Stimulated activated CD4-positive, alpha-beta T cell treated with anti-CD3 and anti-CD28 coated beads, Interleukin-15, amount 100 ng/mL, for 1 hour (primary cell): ENCODE data around the gene CHRNA9.
"Not testable (repeated sequence)": the region's sequence is repeated elsewhere in the genome, so short reads cannot be mapped to it uniquely, and the experiment has no call there.

Experiments
- DNase-seq, 2 donors: peaks; one replicate each; pipeline ENCODE4 v3.0.0-alpha.2; 2020; ENCODE audit warnings: low read depth in 1 of 2, low spot score in 1 of 2

CHRNA9 gene

DNA sequence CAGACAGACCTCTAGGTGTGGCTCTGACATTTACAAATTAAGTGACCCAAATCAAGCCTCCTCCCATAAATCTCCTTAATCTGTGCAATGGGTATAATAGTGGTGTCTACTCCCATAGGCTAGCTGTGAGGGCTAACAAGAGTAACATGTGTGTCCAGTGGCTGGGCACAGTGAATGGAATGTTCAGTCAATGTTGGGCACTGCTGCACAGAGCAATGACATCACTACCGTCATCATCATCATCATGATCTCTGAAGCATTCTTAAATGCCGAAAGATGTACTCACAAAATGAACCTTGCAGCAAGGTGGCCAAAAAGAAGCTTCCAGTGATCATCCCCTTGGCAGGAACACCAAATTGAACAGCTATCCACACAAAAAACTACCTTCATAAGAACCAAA, 43.5 kb downstream of the CHRNA9 start:
- no peak for DNase-seq

DNA sequence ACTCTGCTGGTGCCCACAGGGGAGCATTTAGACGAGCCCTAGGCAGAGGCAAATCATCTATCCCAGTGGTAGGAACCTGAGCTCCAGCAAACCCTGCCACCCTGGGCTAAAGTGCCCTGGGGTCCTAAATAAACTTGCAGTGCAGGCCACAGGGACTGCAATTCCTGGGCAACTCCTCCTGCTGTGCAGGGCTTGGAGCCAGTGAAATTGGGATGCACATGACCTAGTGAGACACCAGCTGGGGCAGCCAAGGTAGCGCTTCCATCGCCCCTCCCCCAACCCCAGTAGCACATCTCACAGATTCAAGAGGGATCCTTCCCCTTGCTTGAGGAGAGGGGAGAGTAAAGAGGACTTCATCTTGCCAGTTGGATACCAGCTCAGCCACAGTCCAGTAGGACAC, 44.1 kb downstream of the CHRNA9 start:
- no peak for DNase-seq

DNA sequence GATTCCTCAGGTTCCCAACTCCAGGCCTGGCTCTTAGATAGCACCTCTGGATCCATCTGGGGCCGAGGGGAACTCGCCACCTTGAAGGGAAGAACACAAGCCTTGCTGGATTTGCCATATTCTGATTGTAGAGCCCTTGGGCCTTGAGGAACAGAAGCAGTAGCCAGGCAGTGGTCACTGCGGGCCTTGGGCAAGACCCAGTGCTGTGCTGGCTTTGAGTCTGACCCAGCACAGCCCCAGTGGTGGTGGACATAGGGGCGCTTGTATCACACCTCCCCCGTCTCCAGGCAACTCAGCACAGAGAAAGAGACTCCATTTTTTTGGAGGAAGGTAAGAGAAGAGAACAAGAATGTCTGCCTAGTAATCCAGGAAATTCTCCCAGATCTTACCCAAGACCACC, 45.5 kb downstream of the CHRNA9 start:
- no peak for DNase-seq

DNA sequence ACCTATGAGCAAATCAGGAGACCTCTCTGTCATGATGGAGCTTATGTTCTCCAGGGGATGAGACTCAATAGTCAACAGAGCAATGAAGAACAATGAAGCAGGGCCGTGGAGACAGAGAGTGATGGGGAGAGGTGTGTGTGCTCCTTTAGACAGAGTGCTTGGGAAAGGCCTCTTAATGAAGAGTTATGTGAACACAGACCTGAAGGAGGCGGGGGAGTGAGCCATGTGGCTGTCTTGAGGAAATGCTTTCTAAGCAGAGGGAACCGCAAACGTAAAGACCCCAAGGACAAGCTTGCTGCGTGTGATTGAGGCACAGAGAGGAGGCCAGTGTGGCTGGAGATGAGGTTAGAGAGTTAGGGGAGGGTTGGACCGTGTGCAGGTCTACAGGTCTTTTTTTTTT, 53.1 kb downstream of the CHRNA9 start:
- no peak for DNase-seq

DNA sequence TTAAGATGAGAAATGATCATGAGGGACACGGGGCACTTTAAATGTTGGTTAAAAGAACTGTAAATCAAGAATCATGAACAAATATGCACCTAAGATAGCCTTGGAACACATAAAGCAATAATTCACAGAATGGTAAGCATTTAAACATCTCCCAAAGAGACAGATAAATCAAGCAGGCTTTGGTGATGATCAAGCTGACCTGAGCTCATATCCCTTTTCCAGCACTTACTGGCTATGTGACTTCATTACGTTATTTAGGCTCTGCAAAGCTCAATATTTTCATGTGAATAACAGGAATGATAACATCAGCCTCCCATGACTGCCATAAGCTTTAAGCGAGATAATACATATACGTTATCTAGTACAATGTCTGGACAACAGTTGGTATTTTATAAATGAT, 54.9 kb downstream of the CHRNA9 start:
- DNase-seq: no peak

DNA sequence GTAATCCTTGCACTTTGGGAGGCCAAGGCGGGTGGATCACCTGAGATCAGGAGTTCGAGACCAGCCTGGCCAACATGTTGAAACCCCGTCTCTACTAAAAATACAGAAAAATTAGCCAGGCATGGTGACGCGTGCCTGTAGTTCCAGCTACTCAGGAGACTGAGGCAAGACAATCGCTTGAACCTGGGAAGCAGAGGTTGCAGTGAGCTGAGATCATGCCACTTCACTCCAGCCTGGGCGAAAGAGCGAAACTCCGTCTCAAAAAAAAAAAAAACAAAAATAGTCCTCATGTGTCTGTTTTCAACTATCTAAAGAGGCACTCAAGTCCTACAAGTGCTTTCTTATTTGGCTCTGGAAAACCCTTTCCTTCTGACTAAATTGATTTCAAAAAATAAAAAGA, 57.1 kb downstream of the CHRNA9 start:
- not testable (repeated sequence) for DNase-seq

DNA sequence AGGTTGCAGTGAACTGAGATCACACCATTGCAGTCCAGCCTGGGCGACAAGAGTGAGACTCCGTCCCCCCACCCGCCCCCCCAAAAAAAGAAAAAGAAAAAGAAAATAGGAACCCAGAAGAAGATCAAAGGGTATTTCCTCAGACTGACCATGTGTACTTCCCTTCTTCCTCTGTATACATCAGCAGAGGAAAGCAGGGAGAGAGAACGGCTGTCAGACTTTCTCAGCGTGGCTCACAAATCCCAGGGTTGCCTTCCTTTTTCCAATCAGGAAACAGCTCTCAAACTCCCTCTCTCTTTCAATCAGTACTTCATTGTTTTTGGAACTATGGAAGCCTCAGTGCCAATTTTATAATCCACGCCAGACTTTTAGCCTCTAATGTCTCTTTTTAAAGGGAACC, 59.1 kb downstream of the CHRNA9 start:
- DNase-seq: no peak

DNA sequence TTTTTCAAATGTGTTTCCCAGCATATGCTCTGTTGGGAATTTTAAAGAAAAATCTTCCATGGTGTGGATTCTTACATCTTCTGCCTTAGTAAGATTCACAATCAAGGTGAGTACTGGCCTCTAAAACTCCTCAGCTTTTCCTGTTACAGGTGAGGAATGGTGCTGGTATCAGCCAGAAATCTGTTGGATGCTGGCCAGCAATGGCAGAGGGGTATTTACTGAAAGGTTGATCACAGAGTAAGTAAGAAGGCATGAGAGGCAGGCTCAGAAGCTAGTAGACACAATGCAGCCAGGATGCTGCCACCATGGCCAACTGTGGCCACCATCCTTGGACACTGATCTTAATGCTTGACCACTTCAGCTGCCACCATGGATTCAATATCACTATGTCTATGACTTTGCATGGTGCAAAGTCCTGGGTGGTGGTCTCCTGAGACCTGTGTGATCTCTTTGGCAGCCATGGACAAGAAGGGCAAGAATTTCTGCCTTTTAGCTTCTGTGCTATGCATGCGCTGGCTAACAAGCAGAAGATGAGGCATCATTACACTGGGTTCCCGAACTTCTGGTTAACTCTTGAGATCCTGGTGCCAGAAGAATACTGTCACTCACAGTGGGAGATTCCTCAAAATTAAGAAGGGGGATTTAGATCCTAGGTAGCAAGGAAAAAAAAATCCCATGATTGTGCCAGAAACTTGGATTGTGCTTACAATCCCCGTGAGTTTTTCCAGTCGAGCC, 60.2 kb downstream of the CHRNA9 start:
- DNase-seq: no peak

DNA sequence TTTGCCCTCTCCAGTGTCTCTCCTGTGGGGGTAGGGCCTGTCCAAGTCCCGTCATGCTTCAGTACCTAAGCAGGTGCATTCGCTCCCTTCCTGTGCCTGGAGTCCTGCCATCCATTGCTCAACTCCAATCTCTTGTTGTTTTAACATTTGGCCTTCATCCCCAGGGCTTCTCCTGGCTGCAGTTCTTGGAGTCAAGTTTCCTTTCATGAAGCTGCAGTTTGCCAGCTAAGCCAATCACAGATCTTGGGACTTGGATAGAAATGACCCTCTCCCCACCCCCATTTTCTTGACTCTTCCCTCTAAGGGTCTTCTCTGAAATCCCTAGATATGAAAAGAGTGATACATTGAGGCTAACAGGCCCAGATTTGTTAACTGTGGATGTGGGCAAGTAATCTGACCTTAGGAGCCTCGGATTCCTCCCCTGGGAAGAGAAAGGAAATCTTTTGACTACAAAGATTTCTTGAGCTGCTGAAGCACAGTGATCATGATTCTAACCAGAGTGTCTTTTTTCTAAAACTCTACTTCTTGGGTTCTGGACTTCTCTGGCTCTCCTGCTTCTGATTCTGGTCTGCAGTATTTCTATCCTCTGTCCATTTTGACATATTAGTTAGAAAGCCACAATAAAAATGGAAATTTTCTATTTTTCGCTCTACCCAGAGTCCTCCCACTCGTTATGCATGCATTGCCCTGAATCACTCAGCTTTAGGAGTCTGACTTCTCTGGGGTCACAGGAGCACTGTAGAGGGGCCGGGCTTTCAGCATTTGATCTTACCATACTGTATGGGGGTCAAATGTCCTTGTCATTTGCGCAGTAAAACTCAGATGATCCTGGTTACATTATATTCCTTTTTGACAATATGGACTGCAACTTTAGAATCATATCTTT, 61.0 kb downstream of the CHRNA9 start:
- no peak for DNase-seq

DNA sequence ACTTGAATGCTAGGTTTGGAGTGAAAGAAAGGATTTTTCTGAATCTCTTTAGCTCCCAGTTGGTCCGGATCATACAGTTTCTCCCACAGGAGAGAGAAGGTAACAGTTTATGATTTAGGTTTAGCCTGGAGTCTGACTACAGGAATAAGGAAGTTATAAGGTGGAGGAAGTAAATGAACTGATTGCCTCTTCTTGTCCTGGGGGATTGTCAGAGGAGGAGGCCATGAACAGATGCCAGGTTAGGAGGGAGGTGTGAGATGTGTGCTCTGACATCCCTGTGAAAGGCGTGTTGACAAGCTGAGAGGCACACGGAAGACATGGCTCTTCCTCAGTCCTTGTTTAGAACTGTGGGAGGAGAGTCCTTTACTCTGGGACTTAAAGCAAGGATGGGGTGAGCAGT, 64.4 kb downstream of the CHRNA9 start:
- no peak for DNase-seq

DNA sequence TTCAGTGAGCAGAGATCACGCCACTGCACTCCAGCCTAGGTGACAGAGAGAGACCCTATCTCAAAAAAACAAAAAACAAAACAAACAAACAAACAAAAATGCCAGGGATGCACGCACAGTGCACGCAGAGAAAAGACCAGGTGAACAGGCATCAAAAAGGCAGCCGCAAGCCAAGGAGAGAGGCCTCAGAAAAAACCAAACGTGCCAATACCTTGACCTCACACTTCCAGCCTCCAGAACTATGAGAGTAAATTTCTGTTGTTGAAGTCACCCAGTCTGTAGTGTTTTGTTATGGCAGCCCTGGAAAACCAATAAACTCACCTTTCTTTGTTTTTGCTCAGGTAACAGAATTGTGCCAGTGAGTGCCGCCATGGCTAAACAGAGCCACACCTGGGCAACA, 66.0 kb downstream of the CHRNA9 start:
- no peak for DNase-seq

DNA sequence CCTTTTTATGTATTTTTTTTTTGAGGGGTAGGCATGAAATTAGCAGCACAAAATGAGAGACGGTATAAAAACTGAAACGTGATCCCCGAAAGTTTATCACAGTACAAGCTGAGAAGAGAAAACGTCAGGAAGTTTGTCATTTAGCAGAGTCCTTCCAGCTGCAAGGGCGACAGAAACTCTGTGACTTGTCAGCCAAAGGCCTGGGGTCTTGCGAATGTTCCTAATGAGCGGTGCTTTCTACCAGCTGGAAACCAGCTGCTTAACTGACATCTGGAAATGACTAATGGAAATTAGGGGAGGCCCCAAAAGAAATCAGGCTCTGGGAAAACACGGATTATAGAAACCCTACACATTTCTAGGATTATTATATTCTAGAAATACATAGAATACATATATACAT, 66.5 kb downstream of the CHRNA9 start:
- DNase-seq: no peak

DNA sequence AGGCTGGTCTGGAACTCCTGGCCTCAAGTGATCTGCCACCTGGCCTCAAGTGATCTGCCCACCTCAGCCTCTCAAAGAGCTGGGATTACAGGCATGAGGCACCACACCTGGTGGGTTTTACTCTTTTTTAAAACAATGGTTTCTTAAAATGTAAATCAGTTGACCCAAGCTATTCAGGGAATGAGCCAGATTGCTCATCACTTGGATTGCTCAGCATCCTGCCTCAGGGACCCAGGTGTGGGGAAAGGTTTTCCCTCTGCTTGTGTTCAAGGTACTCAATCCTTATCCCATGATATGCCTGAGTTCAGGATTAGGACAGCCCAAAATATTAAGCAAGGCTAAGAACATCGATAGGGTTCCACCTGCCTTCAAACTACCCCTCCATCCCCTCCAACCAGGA, 67.4 kb downstream of the CHRNA9 start:
- DNase-seq: no peak

DNA sequence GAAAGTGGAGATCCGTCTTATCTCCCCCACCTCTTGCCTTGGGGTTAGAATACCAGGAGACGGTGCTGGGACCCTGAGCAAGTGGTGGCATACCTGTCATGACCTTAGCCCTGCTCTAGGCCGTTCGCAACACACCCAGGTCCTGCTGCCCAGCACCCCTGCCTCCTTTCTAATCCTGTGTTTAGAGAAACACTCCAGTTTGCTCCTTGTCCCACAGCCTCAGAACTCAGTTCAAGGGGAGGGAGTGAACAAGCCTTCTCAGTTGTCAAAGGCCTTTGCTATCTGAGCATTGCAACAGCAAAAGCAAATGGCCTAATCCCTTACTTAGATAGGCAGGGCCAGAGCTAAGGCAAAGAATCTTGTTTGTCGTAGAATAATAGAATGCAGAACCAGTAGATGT, 67.9 kb downstream of the CHRNA9 start:
- DNase-seq: no peak
